ENCODE data around the gene TBL3. TPM values are rescaled to one million over a fixed set of nuclear protein-coding genes. Genes with fewer than 3 reads are reported as not detected.

Gene TBL3
- total and polyA plus RNA-seq, 9 of the 15 experiments (the other 6 are each of a cell fraction or from before 2014, with no cell fraction given): 0.97 to 117 (median 24.5) TPM

DNA sequence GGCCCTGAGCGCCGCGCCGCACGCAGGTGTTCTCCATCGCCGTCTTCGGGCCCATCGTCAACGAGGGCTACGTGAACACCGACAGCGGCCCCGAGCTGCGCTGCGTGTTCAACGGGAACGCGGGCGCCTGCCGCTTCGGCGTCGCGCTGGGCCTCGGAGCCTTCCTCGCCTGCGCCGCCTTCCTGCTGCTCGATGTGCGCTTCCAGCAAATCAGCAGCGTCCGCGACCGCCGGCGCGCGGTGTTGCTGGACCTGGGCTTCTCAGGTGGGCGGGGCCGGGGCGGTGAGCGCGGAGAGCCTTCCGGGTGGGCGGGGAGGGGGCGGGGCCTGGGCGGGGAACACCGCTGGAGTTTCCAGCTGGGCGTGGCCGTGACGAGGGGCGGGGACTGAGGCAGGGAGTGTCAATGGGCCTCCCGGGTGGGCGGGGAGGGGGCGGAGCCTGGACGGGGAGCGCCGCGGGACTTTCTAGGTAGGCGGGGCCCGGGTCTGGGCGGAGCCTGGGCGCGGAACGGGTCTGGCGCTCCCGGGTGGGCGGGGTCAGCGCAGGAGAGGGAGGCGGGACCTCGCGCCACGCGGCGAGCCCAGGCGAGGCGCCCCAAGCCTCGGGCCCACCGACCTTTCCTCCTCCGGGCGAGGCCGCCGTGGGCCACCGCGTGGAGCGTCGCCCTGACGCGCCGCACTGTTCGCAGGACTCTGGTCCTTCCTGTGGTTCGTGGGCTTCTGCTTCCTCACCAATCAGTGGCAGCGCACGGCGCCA lies 20.3 kb downstream of the TBL3 start:
- CTCF ChIA-PET (ENCODE audit: low intra/inter-chr PET ratio): no interaction called here
- DNase-seq (ENCODE audit: extremely low read depth in 1 of 4, low spot score in 3 of 4): peak; percentile 97 to 99 (median 97)
- POLR2A ChIA-PET: interaction anchor here (0.5 to 5.5 kb wide), 7 partner anchors 12 to 436 kb away, joined by 3 to 50 read pairs (median 3); partner anchors contain the start of genes RNF151 and RPS2
- peak overlapping the region; percentile 80 to 96 for H3K9ac ChIP-seq (ENCODE audit: insufficient read depth in 1 of 2, low read depth in 2 of 2, low read length in 2 of 2)
- H3K4me1 ChIP-seq (replicated peaks in 1 of 2; ENCODE audit: control insufficient read depth in 2 of 2, insufficient read depth in 2 of 2, low read length in 2 of 2): peaks cover 29 to 56% of the 10 kb centered on the region in 2 experiments
- no peaks in the 10 kb centered on the region for H3K9me3 ChIP-seq (replicated peaks; ENCODE audit: control insufficient read depth, insufficient read depth, low read depth, low read length)
- intact Hi-C loops (cut with micrococcal nuclease): loop anchor here (2.0 kb wide), 1 partner anchor 17 kb away; the partner anchor contains the start of gene ZNF598
- peak overlapping the region; percentile 87 for H3K4me2 ChIP-seq (ENCODE audit: insufficient read depth, low read length)
- WGBS (ENCODE audit: insufficient coverage, low coverage, missing lambda C conversion rate): 2% methylated on average over 33 of the region's 96 CpGs
- H3K79me2 ChIP-seq (ENCODE audit: control insufficient read depth, insufficient read depth, low read length): peaks cover 31% of the 10 kb centered on the region
- no peaks in the 10 kb centered on the region; the same call in 1 of the 2 replicates for H4K20me1 ChIP-seq (replicated peaks; ENCODE audit: control insufficient read depth, insufficient read depth, low read length)
- peak overlapping the region; percentile 94 for H3K27ac ChIP-seq (ENCODE audit: extremely low read depth, low read depth, low read length)
- in situ Hi-C loops (cut with MboI): no loop called here
- no TSS peak for BruUV-seq (replicated peaks)
- no peaks in the 10 kb centered on the region for H3K27me3 ChIP-seq (ENCODE audit: control insufficient read depth in 2 of 2, insufficient read depth in 2 of 2, low read length in 2 of 2)
- H2AFZ ChIP-seq (ENCODE audit: low read depth, low read length): peak overlapping the region; percentile 95
- FAIRE-seq: peak; percentile 86
- peak; percentile 82 for ATAC-seq
- peak overlapping the region; percentile 64 for H3K4me3 ChIP-seq
- no peaks in the 10 kb centered on the region for H3K9me1 ChIP-seq (ENCODE audit: control insufficient read depth, insufficient read depth, low read length)
- H3K36me3 ChIP-seq (ENCODE audit: control insufficient read depth, insufficient read depth, low read length): peaks cover 22% of the 10 kb centered on the region; the same call in 2 of the 3 replicates
- TF ChIP-seq ZNF584 (CRISPR knock-in tag; IDR thresholded peaks at IDR 0.05; ENCODE audit: low read depth): no peak
- TF ChIP-seq, protein P1, sequence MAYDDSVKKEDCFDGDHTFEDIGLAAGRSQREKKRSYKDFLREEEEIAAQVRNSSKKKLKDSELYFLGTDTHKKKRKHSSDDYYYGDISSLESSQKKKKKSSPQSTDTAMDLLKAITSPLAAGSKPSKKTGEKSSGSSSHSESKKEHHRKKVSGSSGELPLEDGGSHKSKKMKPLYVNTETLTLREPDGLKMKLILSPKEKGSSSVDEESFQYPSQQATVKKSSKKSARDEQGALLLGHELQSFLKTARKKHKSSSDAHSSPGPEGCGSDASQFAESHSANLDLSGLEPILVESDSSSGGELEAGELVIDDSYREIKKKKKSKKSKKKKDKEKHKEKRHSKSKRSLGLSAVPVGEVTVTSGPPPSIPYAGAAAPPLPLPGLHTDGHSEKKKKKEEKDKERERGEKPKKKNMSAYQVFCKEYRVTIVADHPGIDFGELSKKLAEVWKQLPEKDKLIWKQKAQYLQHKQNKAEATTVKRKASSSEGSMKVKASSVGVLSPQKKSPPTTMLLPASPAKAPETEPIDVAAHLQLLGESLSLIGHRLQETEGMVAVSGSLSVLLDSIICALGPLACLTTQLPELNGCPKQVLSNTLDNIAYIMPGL (CRISPR knock-in tag; IDR thresholded peaks at IDR 0.05): 0 out of 2 replicates have a peak, but pooled peaks have one; percentile 13
- peak; percentile 84 for TF ChIP-seq E2F3 (CRISPR knock-in tag; IDR thresholded peaks at IDR 0.05)
- peak; percentile 76; the same call in 1 of the 2 replicates for TF ChIP-seq ZNF224 (CRISPR knock-in tag; IDR thresholded peaks at IDR 0.05)
- TF ChIP-seq SOX6 (IDR thresholded peaks at IDR 0.05): peak; percentile 43
- TF ChIP-seq RBBP5 (IDR thresholded peaks at IDR 0.05; ENCODE audit: borderline replicate concordance, insufficient read depth, low read length, poor library complexity, severe bottlenecking): peak; percentile 20
- peak; percentile 42; the same call in 1 of the 2 replicates for TF ChIP-seq MXI1 (IDR thresholded peaks at IDR 0.05; ENCODE audit: low read depth, low read length)
- 0 out of 2 replicates have a peak, but pooled peaks have one; percentile 50 for TF ChIP-seq CBX1 (IDR thresholded peaks at IDR 0.05; ENCODE audit: low read depth)
- TF ChIP-seq NBN (IDR thresholded peaks at IDR 0.05; ENCODE audit: low read depth): peak; percentile 40; the same call in 1 of the 2 replicates
- no peak for TF ChIP-seq NR1H2 (CRISPR knock-in tag; IDR thresholded peaks at IDR 0.05)
- 0 out of 2 replicates have a peak, but pooled peaks have one; percentile 25 for TF ChIP-seq CHD2 (IDR thresholded peaks at IDR 0.05; ENCODE audit: low read depth, low read length)
- no peak for TF ChIP-seq TOE1 (IDR thresholded peaks at IDR 0.05; ENCODE audit: borderline replicate concordance)
- 0 out of 2 replicates have a peak, but pooled peaks have one; percentile 89 for TF ChIP-seq TOE1 (CRISPR knock-in tag; IDR thresholded peaks at IDR 0.05; ENCODE audit: borderline replicate concordance, low read depth)
- 0 out of 2 replicates have a peak, but pooled peaks have one; percentile 24 for TF ChIP-seq CREM (IDR thresholded peaks at IDR 0.05; ENCODE audit: low read depth)
- TF ChIP-seq BHLHE40 (IDR thresholded peaks at IDR 0.05; ENCODE audit: low read length): no peak
- 0 out of 2 replicates have a peak, but pooled peaks have one; percentile 55 for TF ChIP-seq KAT7 (CRISPR knock-in tag; IDR thresholded peaks at IDR 0.05; ENCODE audit: borderline replicate concordance)
- TF ChIP-seq, protein P2, sequence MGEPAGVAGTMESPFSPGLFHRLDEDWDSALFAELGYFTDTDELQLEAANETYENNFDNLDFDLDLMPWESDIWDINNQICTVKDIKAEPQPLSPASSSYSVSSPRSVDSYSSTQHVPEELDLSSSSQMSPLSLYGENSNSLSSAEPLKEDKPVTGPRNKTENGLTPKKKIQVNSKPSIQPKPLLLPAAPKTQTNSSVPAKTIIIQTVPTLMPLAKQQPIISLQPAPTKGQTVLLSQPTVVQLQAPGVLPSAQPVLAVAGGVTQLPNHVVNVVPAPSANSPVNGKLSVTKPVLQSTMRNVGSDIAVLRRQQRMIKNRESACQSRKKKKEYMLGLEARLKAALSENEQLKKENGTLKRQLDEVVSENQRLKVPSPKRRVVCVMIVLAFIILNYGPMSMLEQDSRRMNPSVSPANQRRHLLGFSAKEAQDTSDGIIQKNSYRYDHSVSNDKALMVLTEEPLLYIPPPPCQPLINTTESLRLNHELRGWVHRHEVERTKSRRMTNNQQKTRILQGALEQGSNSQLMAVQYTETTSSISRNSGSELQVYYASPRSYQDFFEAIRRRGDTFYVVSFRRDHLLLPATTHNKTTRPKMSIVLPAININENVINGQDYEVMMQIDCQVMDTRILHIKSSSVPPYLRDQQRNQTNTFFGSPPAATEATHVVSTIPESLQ (CRISPR knock-in tag; IDR thresholded peaks at IDR 0.05): peak; percentile 95; the same call in 1 of the 2 replicates
- no peak for TF ChIP-seq XRCC4 (IDR thresholded peaks at IDR 0.05; ENCODE audit: extremely low read depth, insufficient read depth, insufficient read length)
